ENCODE data around the gene RPS8.
"Not testable (repeated sequence)": the region's sequence is repeated elsewhere in the genome, so short reads cannot be mapped to it uniquely, and the experiment has no call there.

The RPS8 gene

GRCh38 chr1:44819196-44819607 lies 43.9 kb downstream of the RPS8 start:
- DNase-seq (ENCODE audit: low read depth in 2 of 3, low spot score in 1 of 3): no peak

GRCh38 chr1:44819608-44820327 lies 44.4 kb downstream of the RPS8 start:
- peak; percentile 80 to 90 (median 84) for DNase-seq (ENCODE audit: low read depth in 2 of 3, low spot score in 1 of 3)

- no peak for DNase-seq (ENCODE audit: low read depth in 2 of 3, low spot score in 1 of 3)
These were observed 45.2 kb downstream of the RPS8 start for GRCh38 chr1:44820328-44821239.

- no peak for DNase-seq (ENCODE audit: low read depth in 2 of 3, low spot score in 1 of 3)
These were observed 45.9 kb downstream of the RPS8 start for GRCh38 chr1:44821240-44821715.

GRCh38 chr1:44822131-44822701 lies 46.9 kb downstream of the RPS8 start:
- DNase-seq (ENCODE audit: low read depth in 2 of 3, low spot score in 1 of 3): no peak

- no peak for DNase-seq (ENCODE audit: low read depth in 2 of 3, low spot score in 1 of 3)
These were observed 47.7 kb downstream of the RPS8 start for GRCh38 chr1:44822981-44823451.

GRCh38 chr1:44824392-44824791 lies 49.1 kb downstream of the RPS8 start:
- not testable (repeated sequence) for DNase-seq (ENCODE audit: low read depth in 2 of 3, low spot score in 1 of 3)

- no peak for DNase-seq (ENCODE audit: low read depth in 2 of 3, low spot score in 1 of 3)
These were observed 51.2 kb downstream of the RPS8 start for GRCh38 chr1:44826375-44827196.

- DNase-seq (ENCODE audit: low read depth in 2 of 3, low spot score in 1 of 3): no peak
These were observed 52.1 kb downstream of the RPS8 start for GRCh38 chr1:44827197-44828002.

- DNase-seq (ENCODE audit: low read depth in 2 of 3, low spot score in 1 of 3): no peak
These were observed 52.8 kb downstream of the RPS8 start for GRCh38 chr1:44828003-44828651.

Measured in stimulated activated CD4-positive, alpha-beta T cell treated with anti-CD3 and anti-CD28 coated beads, Interleukin-12 subunit alpha, Interleukin-12 subunit beta, amount 100 ng/mL, for 48 hours (primary cell).